GM18873 (cell line): ENCODE results near the gene BRDT.
"Not testable (repeated sequence)": the region's sequence is repeated elsewhere in the genome, so short reads cannot be mapped to it uniquely, and the experiment has no call there.

Experiments used
- ATAC-seq: cut with Tn5 transposase; IDR thresholded peaks from one replicate; pipeline ENCODE4 v1.9.1; 2021; ENCODE audit warnings: mild to moderate bottlenecking, moderate library complexity, moderate number of reproducible peaks; ENCODE audit not compliant: unreplicated experiment, low FRiP score

BRDT gene

DNA sequence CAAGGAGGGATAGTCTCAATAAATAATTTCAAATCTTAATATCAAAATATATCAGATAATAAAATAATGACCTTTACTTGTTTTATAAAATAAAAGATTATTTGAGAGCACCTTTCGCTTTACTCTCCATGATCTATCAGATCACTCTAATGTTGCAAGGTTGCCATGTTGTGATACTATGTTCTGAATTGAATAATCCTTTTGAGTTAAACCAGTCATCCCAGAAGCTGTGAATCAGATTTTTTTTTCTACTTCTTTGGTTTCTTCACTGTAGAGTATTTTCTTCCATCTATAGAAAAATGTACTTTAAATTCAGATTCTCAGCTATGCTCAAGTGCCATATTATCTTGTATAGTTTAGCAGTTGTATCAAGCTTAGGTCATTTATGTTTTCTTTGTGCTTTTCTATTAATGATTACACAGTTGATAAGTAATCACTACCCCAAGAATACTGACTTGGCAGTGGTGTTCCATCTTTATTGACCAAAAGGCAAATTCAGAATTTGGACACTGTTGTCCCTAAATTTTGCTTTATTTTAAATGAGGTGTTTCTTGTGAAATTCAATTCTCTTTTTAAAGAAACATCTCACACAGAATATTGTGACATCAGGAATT, 32.9 kb downstream of the BRDT start:
- ATAC-seq: no peak

DNA sequence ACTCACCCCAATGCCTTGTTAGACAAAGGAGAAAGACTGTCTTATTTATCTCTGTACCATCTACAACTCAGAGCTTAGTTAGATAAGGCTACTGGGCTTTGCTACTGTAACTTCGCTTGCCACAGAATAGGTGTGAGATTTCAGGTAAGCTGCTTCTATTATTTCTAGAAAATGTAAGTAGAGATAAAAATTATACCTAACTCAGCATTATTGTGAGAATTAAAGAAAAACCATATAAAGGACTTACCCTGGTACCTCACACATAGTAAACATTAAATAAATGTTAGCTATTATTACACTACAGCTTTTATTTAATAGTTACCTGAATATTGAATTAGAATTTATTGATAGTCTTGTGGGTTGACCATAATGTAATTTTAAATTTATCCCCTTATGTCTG, 44.1 kb downstream of the BRDT start:
- no peak for ATAC-seq

DNA sequence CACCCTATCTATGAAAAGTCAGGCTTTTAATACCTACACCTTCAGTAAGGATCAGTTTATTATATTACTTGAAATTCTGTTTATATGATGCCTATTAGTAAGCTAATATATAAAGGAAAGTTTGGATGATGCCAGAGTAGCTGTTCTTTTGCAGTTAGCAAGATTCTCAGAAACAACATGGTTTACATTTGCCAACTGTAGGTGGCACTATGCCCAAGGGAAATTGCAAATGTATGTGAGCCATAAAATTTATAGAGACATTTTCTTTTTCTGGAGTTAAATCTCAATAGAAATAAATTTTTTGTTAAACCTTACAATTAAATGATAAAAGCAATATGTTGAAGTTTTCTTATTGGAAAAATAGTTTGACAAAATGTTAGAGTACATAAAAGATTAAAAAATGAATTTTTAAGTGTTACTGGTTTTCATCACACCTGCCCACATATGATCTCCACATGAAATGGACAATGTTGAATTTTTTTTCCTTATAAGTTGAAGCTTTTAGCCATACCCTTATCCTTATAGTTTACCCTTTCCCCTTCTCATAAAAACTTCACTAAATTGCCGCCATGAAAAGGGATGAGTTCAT, 48.5 kb downstream of the BRDT start:
- ATAC-seq: no peak

DNA sequence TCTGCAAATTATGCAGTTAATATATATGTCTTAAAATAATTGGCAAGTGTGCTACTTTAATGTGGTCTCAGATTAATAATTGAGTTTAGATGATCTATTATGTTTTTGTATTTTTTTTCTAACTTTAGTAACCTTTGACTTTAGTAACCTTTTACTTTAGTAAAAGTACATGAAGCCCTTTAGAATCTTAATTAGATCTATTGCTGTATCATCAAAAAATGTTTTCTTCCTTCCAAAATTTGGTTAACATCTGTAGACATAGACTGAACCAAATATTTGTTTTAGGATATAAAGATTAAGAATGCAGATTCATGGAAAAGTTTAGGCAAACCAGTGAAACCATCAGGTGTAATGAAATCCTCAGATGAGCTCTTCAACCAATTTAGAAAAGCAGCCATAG, 54.9 kb downstream of the BRDT start:
- ATAC-seq: no peak

GRCh38 chr1:92013923-92014322, 64.7 kb downstream of the BRDT start:
- no peak for ATAC-seq

- no peak for ATAC-seq
Observed at GRCh38 chr1:92016720-92017316, 67.6 kb downstream of the BRDT start.

DNA sequence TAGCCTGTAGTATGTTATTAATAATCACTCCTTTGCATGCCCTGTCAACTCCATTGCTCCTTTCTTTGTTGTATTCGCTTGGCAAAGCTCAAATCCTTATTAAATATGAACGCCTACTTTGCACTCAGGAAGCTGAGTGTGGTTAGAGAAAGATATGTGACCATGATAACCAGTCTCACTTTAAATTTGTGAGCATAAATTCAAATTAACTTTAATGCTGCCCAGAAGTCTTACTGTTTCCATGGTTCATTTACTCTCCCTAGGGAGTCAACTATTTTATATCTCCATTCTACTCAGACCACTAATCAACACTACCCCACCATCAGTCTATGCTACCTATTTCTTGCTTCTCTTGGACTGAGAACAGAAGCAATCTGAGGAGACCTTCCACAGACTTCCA, 68.5 kb downstream of the BRDT start:
- ATAC-seq: no peak

GRCh38 chr1:92026042-92026441, 76.8 kb downstream of the BRDT start:
- not testable (repeated sequence) for ATAC-seq

- ATAC-seq: no peak
Observed at GRCh38 chr1:92026806-92027205, 77.6 kb downstream of the BRDT start.

GRCh38 chr1:92029241-92029922, 80.2 kb downstream of the BRDT start:
- no peak for ATAC-seq

GRCh38 chr1:92030656-92031107, 81.5 kb downstream of the BRDT start:
- ATAC-seq: no peak

- ATAC-seq: no peak
Observed at GRCh38 chr1:92031281-92032110, 82.3 kb downstream of the BRDT start.

GRCh38 chr1:92037400-92037799, 88.2 kb downstream of the BRDT start:
- ATAC-seq: no peak

GRCh38 chr1:92038695-92039346, 89.6 kb downstream of the BRDT start:
- no peak for ATAC-seq

DNA sequence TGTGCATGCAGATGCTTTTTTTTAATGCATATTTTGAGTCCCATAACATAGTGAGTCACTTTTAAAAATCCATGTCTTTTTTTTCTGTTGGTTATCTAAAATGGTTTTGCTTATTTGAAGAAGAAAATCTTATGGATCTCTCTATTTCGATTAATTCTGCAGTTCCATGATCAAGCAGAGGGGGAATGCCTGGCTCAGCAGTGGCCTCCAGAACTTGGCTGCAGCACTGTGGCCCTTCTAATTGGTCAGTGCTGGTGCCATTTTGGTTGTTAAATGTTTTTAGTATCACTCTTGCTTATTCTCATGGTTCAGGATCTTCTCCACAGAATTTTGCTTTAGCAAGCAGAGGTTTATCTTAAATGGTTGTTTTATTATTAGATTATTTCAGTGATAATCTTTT, 91.8 kb downstream of the BRDT start:
- no peak for ATAC-seq

DNA sequence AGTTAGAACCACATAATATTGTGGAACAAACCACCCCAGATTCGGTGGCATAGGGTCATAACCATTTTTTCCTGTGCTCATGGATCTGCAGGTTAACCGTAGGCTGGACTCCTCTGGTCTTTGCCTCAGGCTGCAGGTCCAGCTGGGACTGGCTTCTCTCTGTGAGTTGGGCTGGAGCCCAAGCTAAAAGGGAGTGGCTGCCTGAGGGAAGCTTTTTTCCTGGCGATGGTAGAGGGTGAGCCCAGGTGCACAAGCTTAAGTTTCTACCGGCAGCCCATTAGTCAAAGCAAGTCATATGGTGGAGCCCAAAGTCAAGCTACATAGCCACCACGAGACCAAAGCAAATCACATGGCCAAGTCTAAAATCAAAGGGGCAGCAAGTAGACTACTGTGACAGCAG, 94.4 kb downstream of the BRDT start:
- no peak for ATAC-seq

- ATAC-seq: no peak
Observed at GRCh38 chr1:92045766-92046495, 96.7 kb downstream of the BRDT start.

DNA sequence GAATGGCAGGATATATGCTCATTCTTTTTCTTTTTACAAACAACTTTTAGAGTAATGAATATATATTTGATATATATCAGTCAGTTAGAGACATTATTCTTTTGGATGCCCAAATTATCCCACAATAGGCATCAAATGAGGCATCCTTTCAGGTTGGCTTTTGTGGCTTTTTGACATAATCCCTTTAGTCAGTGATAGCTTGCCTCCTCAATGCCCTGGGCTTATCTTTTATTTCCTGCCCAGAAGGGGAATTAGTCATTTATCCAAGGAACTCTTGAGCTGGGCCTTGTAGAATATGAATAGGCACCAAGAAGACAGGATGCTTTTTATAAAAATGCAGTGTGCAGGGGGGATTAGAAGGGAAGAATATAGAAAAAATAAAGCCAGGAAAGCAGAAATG, 102.7 kb downstream of the BRDT start:
- no peak for ATAC-seq
